ENCODE data around the gene GTF2E1. TPM values are rescaled to one million over a fixed set of nuclear protein-coding genes. Genes with fewer than 3 reads are reported as not detected.

The GTF2E1 gene
- total RNA-seq, 6 donors from 2014 or later = 6.3 to 17.9 (median 15.7) TPM

DNA sequence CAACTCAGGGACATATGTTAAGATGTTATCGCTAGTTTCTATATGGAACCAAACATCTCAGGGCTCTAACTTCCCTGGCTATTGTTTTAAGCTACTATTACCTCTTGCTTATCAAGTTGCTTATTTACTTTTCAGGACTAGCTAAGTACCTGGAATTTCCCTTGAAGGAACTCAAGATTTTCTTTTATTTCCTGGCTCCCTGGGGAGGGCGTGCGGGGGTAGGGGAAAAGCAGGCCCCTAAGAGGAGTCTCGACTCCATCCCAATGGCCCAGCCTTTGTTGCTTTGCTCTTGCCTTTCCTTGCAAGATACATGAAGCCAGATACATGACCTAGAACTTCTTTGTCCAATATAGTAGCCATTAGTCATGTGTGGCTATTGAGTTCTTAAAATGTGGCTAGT lies 88.5 kb downstream of the GTF2E1 start:
- no peak for DNase-seq
- TF ChIP-seq EP300 (IDR thresholded peaks at IDR 0.05) = no peak
- TF ChIP-seq POLR2A (IDR thresholded peaks at IDR 0.05) = no peak
- TF ChIP-seq, protein P1, sequence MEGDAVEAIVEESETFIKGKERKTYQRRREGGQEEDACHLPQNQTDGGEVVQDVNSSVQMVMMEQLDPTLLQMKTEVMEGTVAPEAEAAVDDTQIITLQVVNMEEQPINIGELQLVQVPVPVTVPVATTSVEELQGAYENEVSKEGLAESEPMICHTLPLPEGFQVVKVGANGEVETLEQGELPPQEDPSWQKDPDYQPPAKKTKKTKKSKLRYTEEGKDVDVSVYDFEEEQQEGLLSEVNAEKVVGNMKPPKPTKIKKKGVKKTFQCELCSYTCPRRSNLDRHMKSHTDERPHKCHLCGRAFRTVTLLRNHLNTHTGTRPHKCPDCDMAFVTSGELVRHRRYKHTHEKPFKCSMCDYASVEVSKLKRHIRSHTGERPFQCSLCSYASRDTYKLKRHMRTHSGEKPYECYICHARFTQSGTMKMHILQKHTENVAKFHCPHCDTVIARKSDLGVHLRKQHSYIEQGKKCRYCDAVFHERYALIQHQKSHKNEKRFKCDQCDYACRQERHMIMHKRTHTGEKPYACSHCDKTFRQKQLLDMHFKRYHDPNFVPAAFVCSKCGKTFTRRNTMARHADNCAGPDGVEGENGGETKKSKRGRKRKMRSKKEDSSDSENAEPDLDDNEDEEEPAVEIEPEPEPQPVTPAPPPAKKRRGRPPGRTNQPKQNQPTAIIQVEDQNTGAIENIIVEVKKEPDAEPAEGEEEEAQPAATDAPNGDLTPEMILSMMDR (IDR thresholded peaks at IDR 0.05) = no peak
- no peak for TF ChIP-seq POLR2AphosphoS5 (IDR thresholded peaks at IDR 0.05)
- Histone ChIP-seq H3K27ac (no peak overlapping the region), H3K4me3 (no peak overlapping the region), H3K27me3 (no peaks in the 10 kb centered on the region), H3K9me3 (no peaks in the 10 kb centered on the region), H3K4me1 (no peaks in the 10 kb centered on the region), H3K36me3 (no peaks in the 10 kb centered on the region)
- no peak for ATAC-seq (ENCODE audit: low FRiP score in 2 of 2)
- 63 to 67% methylated on average over 4 of the region's 4 CpGs for WGBS, 2 donors

Small RNA genes lying within 50 kb of the gene (small RNA-seq; reads per million reads assigned to genes)
- gene MTCO1P29 (0 reads per million in 4 donors), gene MTCO2P29 (0 reads per million in 4 donors)

Other genes starting within 250 kb of the GTF2E1 start
- gene NDUFB4, start 146.4 kb upstream of the GTF2E1 start, total RNA-seq = 100 to 1,000 TPM in 1 of 6 donors, 10 to 100 TPM in 5; 29.2 to 105 (median 79.4) TPM
- 10 to 100 TPM in 2 of 6 donors, 1 to 10 TPM in 3, under 1 TPM in 1; 0.89 to 45.1 (median 2.6) TPM for gene HGD, start 60.5 kb upstream of the GTF2E1 start, total RNA-seq
- 10 to 100 TPM in 4 of 6 donors, 1 to 10 TPM in 2; 4.9 to 20.1 (median 14.2) TPM for gene RABL3, start 228 bp upstream of the GTF2E1 start, total RNA-seq
- under 1 TPM in 1 of 6 donors, not detected in 5; 0.07 TPM for gene STXBP5L, start 165.5 kb downstream of the GTF2E1 start, total RNA-seq